B cell (primary cell): ENCODE results near the gene UNC5B. TPM values are rescaled to one million over a fixed set of nuclear protein-coding genes. Genes with fewer than 3 reads are reported as not detected.

ENCODE experiments used
- ATAC-seq: fragments of 200-7000 bp; cut with Tn5 transposase; one replicate; pipeline ENCODE4 v1.10.0; 2021; ENCODE audit warnings: low read depth, mild to moderate bottlenecking, moderate number of reproducible peaks, moderate library complexity
- CTCF ChIA-PET: fragments of 350-600 bp; sonication (Branson Sonifier 250); formaldehyde crosslinking; loops from one replicate; lab custom pipeline; 2021; ENCODE audit warnings: antibody characterized with exemption, inconsistent platforms; lab: Charles Lee
- POLR2A ChIA-PET: fragments of 350-600 bp; sonication (Branson Sonifier 250); formaldehyde crosslinking; loops from one replicate; lab custom pipeline; 2021; ENCODE audit warnings: antibody characterized with exemption; lab: Charles Lee
- DNase-seq: peaks from one replicate; pipeline ENCODE4 v3.0.0; 2013
- H2AFZ ChIP-seq: 2 replicates; pipeline ENCODE4 v1.6.1; 2012; ENCODE audit warnings: mild to moderate bottlenecking, low read depth, low read length; ENCODE audit not compliant: insufficient read depth, poor library complexity, severe bottlenecking
- H3K27ac ChIP-seq, 2 donors: 1 replicate in 1 of 2; 2 replicates in 1 of 2; pipeline ENCODE4 v1.5.1; 2012 to 2013; ENCODE audit warnings: low read length in 2 of 2, mild to moderate bottlenecking in 2 of 2, moderate library complexity in 1 of 2
- H3K27me3 ChIP-seq, 4 experiments: fragments of 200-600 bp in 1 of 4; sonication (generic) in 1 of 4; replicated peaks in 1 of 4; 1 replicate in 2 of 4; 2 replicates in 2 of 4; pipeline versions ENCODE4 v1.6.1 to v1.7.0; 2013 to 2016; ENCODE audit warnings: low read length in 3 of 4, mild to moderate bottlenecking in 2 of 4, mixed read lengths in 1 of 4, moderate library complexity in 1 of 4; ENCODE audit not compliant: insufficient read depth in 4 of 4, control insufficient read depth in 3 of 4; ENCODE audit errors: control extremely low read depth in 1 of 4
- H3K36me3 ChIP-seq, 2 experiments: replicated peaks in 1 of 2; 1 replicate in 1 of 2; 2 replicates in 1 of 2; pipeline versions ENCODE4 v1.6.1 to v1.7.1; 2013; ENCODE audit warnings: low read length in 1 of 2; ENCODE audit not compliant: insufficient read depth in 2 of 2, control insufficient read depth in 1 of 2; ENCODE audit errors: control extremely low read depth in 1 of 2, extremely low read depth in 1 of 2
- H3K4me1 ChIP-seq, 2 donors: fragments of 200-600 bp in 1 of 2; sonication (generic) in 1 of 2; 1 replicate in 1 of 2; 2 replicates in 1 of 2; pipeline versions ENCODE4 v1.5.1 to v1.6.1; 2013 to 2017; ENCODE audit warnings: low read length in 2 of 2; ENCODE audit not compliant: control insufficient read depth in 2 of 2, insufficient read depth in 2 of 2
- H3K4me2 ChIP-seq: replicated peaks from 2 replicates; pipeline ENCODE3; 2012; ENCODE audit warnings: mild to moderate bottlenecking, low read depth, low read length; ENCODE audit not compliant: poor library complexity, severe bottlenecking
- H3K4me3 ChIP-seq, 5 experiments: fragments of 200-600 bp in 1 of 5; sonication (generic) in 1 of 5; 1 replicate in 3 of 5; 2 replicates in 2 of 5; pipeline versions ENCODE4 v1.5.1 to v1.7.0; 2011 to 2016; ENCODE audit warnings: low read length in 4 of 5, mild to moderate bottlenecking in 4 of 5, low read depth in 2 of 5, control low read depth in 1 of 5, moderate library complexity in 1 of 5; ENCODE audit not compliant: insufficient read depth in 1 of 5; ENCODE audit errors: control extremely low read depth in 1 of 5, extremely low read depth in 1 of 5
- H3K79me2 ChIP-seq: fragments of 200-600 bp; sonication (generic); one replicate; pipeline ENCODE4 v1.6.0; 2016; ENCODE audit warnings: low read length; ENCODE audit not compliant: control insufficient read depth, insufficient read depth
- H3K9ac ChIP-seq: fragments of 200-600 bp; sonication (generic); 2 replicates; pipeline ENCODE4 v1.6.1; 2017; ENCODE audit warnings: mild to moderate bottlenecking, low read length, moderate library complexity
- H3K9me3 ChIP-seq, 3 donors: one replicate each; pipeline versions ENCODE4 v1.6.1 to v1.7.1; 2013; ENCODE audit warnings: low read length in 2 of 3; ENCODE audit not compliant: control insufficient read depth in 2 of 3, insufficient read depth in 1 of 3; ENCODE audit errors: control extremely low read depth in 1 of 3
- H4K20me1 ChIP-seq: 2 replicates; pipeline ENCODE4 v1.6.0; 2012; ENCODE audit warnings: mild to moderate bottlenecking, low read length; ENCODE audit not compliant: insufficient read depth, control insufficient read depth, poor library complexity, severe bottlenecking
- H3K27ac Mint-ChIP-seq: one replicate; pipeline ENCODE4 v1.8.0; 2021; ENCODE audit warnings: mixed read lengths
- H3K27me3 Mint-ChIP-seq: one replicate; pipeline ENCODE4 v1.8.0; 2021; ENCODE audit warnings: mixed read lengths
- H3K4me1 Mint-ChIP-seq: one replicate; pipeline ENCODE4 v1.8.0; 2021; ENCODE audit warnings: mixed read lengths
- H3K4me3 Mint-ChIP-seq: one replicate; pipeline ENCODE4 v1.8.0; 2021; ENCODE audit warnings: mixed read lengths
- H3K9me3 Mint-ChIP-seq: one replicate; pipeline ENCODE4 v1.8.0; 2022; ENCODE audit warnings: mixed read lengths; ENCODE audit not compliant: insufficient read depth
- CTCF ChIP-seq: fragments of 200-600 bp; IDR thresholded peaks from one replicate; pipeline ENCODE4 v1.8.0; 2022; ENCODE audit warnings: antibody characterized with exemption, mild to moderate bottlenecking
- EZH2 ChIP-seq: IDR thresholded peaks from 2 replicates; pipeline ENCODE4 v1.6.1; 2012; ENCODE audit warnings: borderline replicate concordance, low read depth, mild to moderate bottlenecking, moderate library complexity, low read length; ENCODE audit not compliant: insufficient read depth, poor library complexity, severe bottlenecking
- WGBS: methylation state at CpG from one replicate; pipeline ENCODE4 v1.1.5; 2013; ENCODE audit warnings: missing lambda C conversion rate; ENCODE audit not compliant: insufficient coverage; 5-methylcytosine and 5-hydroxymethylcytosine counted together
- intact Hi-C: fragments of 100-400 bp; cut with micrococcal nuclease; formaldehyde crosslinking; loops from one replicate; pipeline ENCODE4 v1.10.0; 2022
- polyA plus RNA-seq: library from polyadenylated mRNA; depleted of rRNA; stranded (reverse); fragments of >200 nt; gene quantifications from 2 replicates; pipeline ENCODE4 v1.2.3, GENCODE V29; 2012
- total RNA-seq, 2 donors: library from RNA; stranded (reverse); fragments of 120-200 nt in 1 of 2; gene quantifications; 1 replicate in 1 of 2; 2 replicates in 1 of 2; pipeline versions ENCODE4 v1.2.3 to v1.2.4, GENCODE V29; 2013 to 2022

Gene UNC5B
- total and polyA plus RNA-seq, 2 donors (not counting 1 experiment from before 2014, with no cell fraction given): not detected

DNA sequence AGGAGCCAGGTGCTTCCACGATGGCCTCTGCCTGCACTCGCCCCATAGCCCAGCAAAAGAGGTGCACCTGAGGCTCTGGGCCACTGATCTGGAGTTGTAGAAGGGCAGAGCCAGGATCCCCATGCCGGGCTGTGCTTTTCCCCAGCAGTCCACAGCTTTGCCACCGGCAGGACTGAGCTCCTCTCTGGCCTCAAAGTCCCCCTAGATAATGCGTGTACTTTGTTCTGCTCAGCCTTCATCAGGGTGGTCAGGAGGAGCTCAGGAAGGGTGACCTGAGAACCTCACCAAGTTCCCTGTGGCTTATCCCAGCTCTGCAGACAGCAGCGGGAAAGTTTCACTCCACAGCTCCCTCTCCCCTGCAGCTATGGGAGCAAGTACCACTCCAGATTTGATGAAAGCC, 27.9 kb upstream of the UNC5B start:
- TF ChIP-seq CTCF (no peak), EZH2 (no peak)
- Histone ChIP-seq H3K9me3 (no peaks in the 10 kb centered on the region), H3K27ac (no peak overlapping the region), H3K4me2 (no peak overlapping the region), H3K79me2 (no peaks in the 10 kb centered on the region), H3K36me3 (no peaks in the 10 kb centered on the region), H2AFZ (no peak overlapping the region), H3K4me1 (no peaks in the 10 kb centered on the region), H3K4me3 (no peak overlapping the region), H3K9ac (no peak overlapping the region), H4K20me1 (no peaks in the 10 kb centered on the region), H3K27me3 (no peaks in the 10 kb centered on the region)
- WGBS: 85% methylated on average over 6 of the region's 6 CpGs
- intact Hi-C loops: no loop called here
- ChIA-PET CTCF (no interaction called here), POLR2A (no interaction called here)
- no peaks in the 10 kb centered on the region for H3K9me3 Mint-ChIP-seq
- DNase-seq: no peak
- H3K4me3 Mint-ChIP-seq: no peak overlapping the region
- ATAC-seq: no peak
- peaks cover 2% of the 10 kb centered on the region for H3K27me3 Mint-ChIP-seq
- no peak overlapping the region for H3K27ac Mint-ChIP-seq
- no peaks in the 10 kb centered on the region for H3K4me1 Mint-ChIP-seq

DNA sequence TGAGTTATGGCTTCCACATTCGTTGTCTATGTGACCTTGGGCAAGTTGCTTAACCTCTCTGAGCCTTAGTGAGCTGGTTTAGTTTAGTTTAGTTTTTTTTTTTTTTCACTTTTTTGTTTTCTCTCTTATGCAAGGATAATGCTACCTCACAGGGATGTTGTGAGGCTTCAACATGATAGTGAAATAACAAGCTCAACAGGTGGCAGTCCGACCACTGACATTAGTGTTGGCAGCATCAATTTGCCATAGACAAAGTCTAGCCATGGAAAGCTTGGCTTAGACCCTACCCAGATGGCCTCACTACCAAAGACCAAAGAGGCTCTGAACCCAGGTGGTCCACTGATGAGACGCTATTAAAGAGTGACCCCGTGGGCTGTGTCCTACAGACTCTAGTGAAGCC, 27.2 kb upstream of the UNC5B start:
- Histone ChIP-seq H3K9ac (no peak overlapping the region), H3K4me1 (no peaks in the 10 kb centered on the region), H3K27me3 (no peaks in the 10 kb centered on the region), H3K9me3 (no peaks in the 10 kb centered on the region), H3K79me2 (no peaks in the 10 kb centered on the region), H3K4me3 (no peak overlapping the region), H3K36me3 (no peaks in the 10 kb centered on the region), H2AFZ (no peak overlapping the region), H3K4me2 (no peak overlapping the region), H4K20me1 (no peaks in the 10 kb centered on the region), H3K27ac (no peak overlapping the region)
- TF ChIP-seq CTCF: no peak
- TF ChIP-seq EZH2: no peak
- CTCF ChIA-PET: no interaction called here
- intact Hi-C loops: no loop called here
- H3K27ac Mint-ChIP-seq: no peak overlapping the region
- no peaks in the 10 kb centered on the region for H3K4me1 Mint-ChIP-seq
- WGBS: 90% methylated on average over 3 of the region's 4 CpGs
- ATAC-seq (no peak), DNase-seq (no peak)
- no peaks in the 10 kb centered on the region for H3K9me3 Mint-ChIP-seq
- peaks cover 5% of the 10 kb centered on the region for H3K27me3 Mint-ChIP-seq
- POLR2A ChIA-PET: no interaction called here
- H3K4me3 Mint-ChIP-seq: no peak overlapping the region
